Activated naive CD8-positive, alpha-beta T cell treated with anti-CD3 and anti-CD28 coated beads, Interleukin-2, amount 50 U/mL, for 16 hours (primary cell): ENCODE results near the gene KIF1B.

Experiments
- DNase-seq: peaks from one replicate; pipeline ENCODE4 v3.0.0-alpha.2; 2020; ENCODE audit warnings: low read depth, low spot score

Gene KIF1B

GRCh38 chr1:10209905-10210810, at the start of gene KIF1B:
Gene KIF1B, plus strand, starts transcription at chr1:10210570. Its CDS starts 21,759 bp downstream, at chr1:10232329.
- peak; percentile 91 for DNase-seq

- DNase-seq: no peak
Measured at GRCh38 chr1:10160907-10161490, 49.4 kb upstream of the KIF1B start.

GRCh38 chr1:10161541-10162290, 48.7 kb upstream of the KIF1B start:
- DNase-seq: no peak

- DNase-seq: no peak
Measured at GRCh38 chr1:10168912-10169514, 41.4 kb upstream of the KIF1B start.

DNA sequence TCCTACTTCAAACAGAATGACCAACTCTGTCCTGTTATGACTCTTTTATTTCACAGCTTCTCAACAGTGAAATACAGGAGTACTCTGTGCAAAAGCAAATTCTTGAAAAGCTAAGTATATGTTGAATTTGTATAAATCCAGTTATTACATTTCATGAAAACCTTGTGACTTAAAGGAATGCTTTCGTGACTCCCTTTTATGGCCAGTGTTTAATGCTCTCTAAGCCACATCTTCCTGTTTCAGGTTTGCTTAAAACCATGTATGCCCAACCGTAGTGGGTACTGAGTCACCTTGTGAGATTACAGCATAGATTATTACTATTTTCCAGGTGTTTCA, 40.2 kb upstream of the KIF1B start:
- DNase-seq: no peak

- DNase-seq: no peak
Measured at GRCh38 chr1:10171105-10171767, 39.1 kb upstream of the KIF1B start.

GRCh38 chr1:10171995-10172669, 38.2 kb upstream of the KIF1B start:
- no peak for DNase-seq

- no peak for DNase-seq
Measured at GRCh38 chr1:10173582-10173981, 36.8 kb upstream of the KIF1B start.

GRCh38 chr1:10177876-10178275, 32.5 kb upstream of the KIF1B start:
- DNase-seq: no peak

- DNase-seq: no peak
Measured at GRCh38 chr1:10178597-10179405, 31.6 kb upstream of the KIF1B start.

- DNase-seq: no peak
Measured at GRCh38 chr1:10179406-10180091, 30.8 kb upstream of the KIF1B start.

DNA sequence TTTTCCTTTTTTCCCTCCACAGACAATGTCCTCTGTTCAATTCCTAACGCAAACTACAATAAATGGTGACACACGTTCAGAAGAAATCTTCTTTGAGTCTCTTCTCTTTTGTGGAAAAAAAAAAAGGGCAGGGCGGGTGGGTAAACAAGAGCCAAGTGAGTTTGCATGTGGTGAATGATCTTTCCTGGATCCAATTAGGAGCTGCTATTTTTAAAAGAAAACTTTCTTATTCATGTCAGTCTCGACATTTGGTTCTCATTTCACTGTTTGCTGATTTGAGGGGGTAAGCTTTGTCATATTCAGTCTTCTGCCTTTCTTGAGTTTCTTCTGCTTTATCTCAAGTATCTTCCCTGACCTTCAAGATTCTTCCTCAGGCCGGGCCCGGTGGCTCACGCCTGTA, 29.2 kb upstream of the KIF1B start:
- DNase-seq: no peak

DNA sequence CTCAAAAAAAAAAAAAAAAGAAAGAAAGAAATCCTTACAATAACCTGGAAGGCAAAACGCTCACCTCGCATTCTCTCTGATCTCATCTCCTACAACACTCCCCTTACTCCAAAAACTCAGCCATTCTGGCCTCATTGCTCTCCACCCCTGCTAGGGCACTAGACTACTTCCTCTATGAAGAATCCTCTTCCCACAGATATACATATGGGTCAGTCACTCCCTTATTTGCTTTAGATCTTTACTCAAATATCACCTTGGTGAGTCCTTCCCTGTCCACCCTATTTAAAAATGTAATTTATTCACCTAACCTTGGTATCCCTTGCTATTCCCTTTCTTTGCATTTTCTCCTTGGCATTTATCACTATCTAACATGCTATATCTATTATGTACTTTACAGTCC, 24.6 kb upstream of the KIF1B start:
- no peak for DNase-seq

DNA sequence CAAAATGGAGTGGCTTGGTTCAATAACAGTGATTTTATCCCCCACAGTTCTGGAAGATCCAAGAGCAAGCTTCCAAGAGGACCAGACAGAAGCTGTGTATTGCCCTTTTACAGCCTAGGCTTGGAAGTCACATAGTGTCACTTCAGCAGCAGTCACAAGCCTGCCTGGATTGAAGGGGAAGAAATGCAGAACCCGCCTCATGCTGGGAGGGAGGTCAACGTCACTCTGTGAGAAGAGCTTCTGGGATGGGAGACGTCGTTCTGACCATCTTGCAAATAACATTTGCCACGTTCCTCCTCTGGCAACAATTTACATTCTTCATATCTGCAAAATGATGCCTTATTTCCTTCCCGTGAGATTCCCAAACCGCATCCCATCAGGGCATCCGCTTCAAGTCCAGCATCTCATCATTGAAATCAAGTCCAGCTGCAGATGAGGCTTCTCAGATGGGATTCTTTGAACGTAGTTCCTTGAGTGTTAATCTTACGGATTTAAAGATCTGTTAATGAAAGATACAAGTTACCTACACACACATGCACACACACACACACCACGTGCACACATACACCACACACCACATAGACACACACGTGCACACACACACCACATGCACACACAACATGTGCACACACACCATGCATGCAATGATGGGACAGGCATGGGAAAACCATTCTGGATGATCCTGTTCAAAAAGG, 23.9 kb upstream of the KIF1B start:
- DNase-seq: no peak

- DNase-seq: no peak
Measured at GRCh38 chr1:10187026-10187334, 23.4 kb upstream of the KIF1B start.

GRCh38 chr1:10188133-10188650, 22.2 kb upstream of the KIF1B start:
- no peak for DNase-seq

DNA sequence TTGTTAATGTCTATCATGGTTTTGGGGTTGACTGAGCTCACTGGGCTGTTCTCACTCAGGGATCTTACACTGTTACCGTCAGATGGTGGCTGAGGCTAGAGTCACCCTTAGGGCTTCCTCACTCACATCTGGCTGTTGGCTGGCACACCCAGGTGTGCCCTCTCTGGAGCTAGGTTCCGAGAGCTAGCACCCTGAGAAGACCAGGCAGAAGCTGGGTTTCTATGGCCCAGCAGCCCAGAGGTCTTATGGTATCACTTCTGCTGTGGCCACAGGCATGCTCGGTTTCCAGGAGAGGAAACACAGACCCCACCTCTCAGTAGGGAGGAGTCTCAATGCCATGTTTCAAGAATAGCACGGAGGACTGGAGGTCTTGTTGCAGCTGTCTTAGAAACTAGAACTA, 20.7 kb upstream of the KIF1B start:
- DNase-seq: no peak

GRCh38 chr1:10192263-10192662, 18.1 kb upstream of the KIF1B start:
- no peak for DNase-seq

DNA sequence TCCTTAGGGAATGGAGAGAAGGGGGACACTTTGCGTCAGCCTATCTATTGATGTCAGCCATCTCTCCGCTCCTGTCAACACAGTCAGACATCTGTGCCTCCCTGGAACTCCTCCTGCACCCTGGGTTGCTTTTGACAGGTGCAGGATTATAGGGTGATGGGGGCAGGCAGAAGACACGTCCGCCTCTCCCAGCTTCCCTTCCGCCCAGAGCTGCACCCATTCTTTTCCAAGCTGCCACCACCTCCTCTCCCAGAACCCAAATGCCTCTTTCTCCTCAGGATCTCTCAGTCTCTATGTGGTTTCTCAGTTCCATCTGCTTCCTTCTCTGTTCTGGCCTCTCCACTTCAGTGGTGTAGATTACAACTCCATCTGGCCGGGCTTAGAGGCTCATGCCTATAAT, 17.1 kb upstream of the KIF1B start:
- no peak for DNase-seq
